Caco-2 (cell line): ENCODE measurements around the gene GNB5. TPM values are rescaled to one million over a fixed set of nuclear protein-coding genes. Genes with fewer than 3 reads are reported as not detected.

Source experiments
- BruUV-seq: library from RNA; stranded (reverse); fragments of 400-500 nt; replicated peaks from 2 replicates; lab custom pipeline; 2021; lab: Mats Ljungman, UMichigan
- CTCF ChIA-PET: fragments of 300-600 bp; sonication (Branson Sonifier 250); formaldehyde crosslinking; loops from one replicate; lab custom pipeline; 2022; ENCODE audit warnings: antibody characterized with exemption; lab: Charles Lee
- POLR2A ChIA-PET: fragments of 300-600 bp; sonication (Branson Sonifier 250); formaldehyde crosslinking; loops from one replicate; lab custom pipeline; 2022; ENCODE audit warnings: antibody characterized with exemption; lab: Charles Lee
- DNase-seq, 2 experiments: peaks; one replicate each; pipeline versions ENCODE4 v3.0.0 to v3.0.0-alpha.2; 2020 to 2022
- H3K27me3 ChIP-seq: replicated peaks from 2 replicates; pipeline ENCODE4 v1.6.0; 2011; ENCODE audit warnings: low read length; ENCODE audit not compliant: control insufficient read depth, insufficient read depth
- H3K36me3 ChIP-seq: 2 replicates; pipeline ENCODE4 v1.5.1; 2011; ENCODE audit warnings: low read length; ENCODE audit not compliant: control insufficient read depth, insufficient read depth
- H3K4me1 ChIP-seq: fragments of 250-450 bp; sonication (Bioruptor Pico); 2 replicates; pipeline ENCODE4 v1.5.1; 2020; ENCODE audit warnings: mild to moderate bottlenecking
- H3K4me3 ChIP-seq: 2 replicates; pipeline ENCODE4 v1.5.1; 2011; ENCODE audit warnings: low read depth, mild to moderate bottlenecking, control low read depth, low read length
- H3K9me3 ChIP-seq: fragments of 250-450 bp; sonication (Bioruptor Pico); 2 replicates; pipeline ENCODE4 v1.5.1; 2020; ENCODE audit warnings: mild to moderate bottlenecking, moderate library complexity
- H3K27ac Mint-ChIP-seq: one replicate; pipeline ENCODE4 v1.8.0; 2022; ENCODE audit warnings: mixed read lengths; ENCODE audit not compliant: unreplicated experiment
- H3K27me3 Mint-ChIP-seq: one replicate; pipeline ENCODE4 v1.8.0; 2022; ENCODE audit warnings: mixed read lengths; ENCODE audit not compliant: insufficient read depth, unreplicated experiment
- H3K36me3 Mint-ChIP-seq: one replicate; pipeline ENCODE4 v1.8.0; 2022; ENCODE audit warnings: mild to moderate bottlenecking, mixed read lengths; ENCODE audit not compliant: insufficient read depth, unreplicated experiment
- H3K4me1 Mint-ChIP-seq: one replicate; pipeline ENCODE4 v1.8.0; 2022; ENCODE audit warnings: low read depth, mixed read lengths; ENCODE audit not compliant: unreplicated experiment
- H3K4me3 Mint-ChIP-seq: one replicate; pipeline ENCODE4 v1.8.0; 2022; ENCODE audit warnings: mild to moderate bottlenecking, moderate library complexity, mixed read lengths; ENCODE audit not compliant: unreplicated experiment
- H3K9me3 Mint-ChIP-seq: one replicate; pipeline ENCODE4 v1.8.0; 2022; ENCODE audit warnings: mixed read lengths; ENCODE audit not compliant: unreplicated experiment
- CTCF ChIP-seq, 2 experiments: fragments of 200-600 bp in 1 of 2; IDR thresholded peaks; 1 replicate in 1 of 2; 2 replicates in 1 of 2; pipeline versions ENCODE4 v1.5.1 to v1.8.0; 2011 to 2022; ENCODE audit warnings: antibody characterized with exemption in 1 of 2, control low read depth in 1 of 2, inconsistent platforms in 1 of 2, low read depth in 1 of 2, low read length in 1 of 2, mild to moderate bottlenecking in 1 of 2, moderate library complexity in 1 of 2; ENCODE audit not compliant: insufficient read depth in 1 of 2, severe bottlenecking in 1 of 2, unreplicated experiment in 1 of 2
- intact Hi-C: fragments of 100-400 bp; cut with micrococcal nuclease; formaldehyde crosslinking; loops from one replicate; pipeline ENCODE4 v1.10.0; 2022; ENCODE audit not compliant: unreplicated experiment
- total RNA-seq: library from RNA; stranded (reverse); gene quantifications from 2 replicates; pipeline ENCODE4 v1.2.3, GENCODE V29; 2022

GNB5 gene
- total RNA-seq, 1 experiment from 2014 or later, result 23.2 TPM

- no peak for DNase-seq
- no peak overlapping the region for H3K27ac Mint-ChIP-seq
- TF ChIP-seq CTCF (IDR thresholded peaks at IDR 0.05; ENCODE audit: insufficient read depth in 1 of 2, low read depth in 1 of 2, low read length in 1 of 2, severe bottlenecking in 1 of 2, unreplicated experiment in 1 of 2), result no peak
- Histone ChIP-seq H3K27me3 (no peaks in the 10 kb centered on the region), H3K9me3 (no peaks in the 10 kb centered on the region), H3K4me1 (no peaks in the 10 kb centered on the region), H3K36me3 (peaks cover 2% of the 10 kb centered on the region; the same call in 1 of the 2 replicates), H3K4me3 (no peak overlapping the region)
- peaks cover 6% of the 10 kb centered on the region for H3K36me3 Mint-ChIP-seq
- no peaks in the 10 kb centered on the region for H3K4me1 Mint-ChIP-seq
- no TSS peak for BruUV-seq
- no peaks in the 10 kb centered on the region for H3K9me3 Mint-ChIP-seq
- no peaks in the 10 kb centered on the region for H3K27me3 Mint-ChIP-seq
- intact Hi-C loops, result no loop called here
- ChIA-PET CTCF (no interaction called here), POLR2A (interaction anchor here (0.5 kb wide), 1 partner anchor 159 kb away, joined by 3 read pairs; no protein-coding TSS in a partner anchor)
- no peak overlapping the region for H3K4me3 Mint-ChIP-seq
Measured at GRCh38 chr15:52196891-52197290, 5.7 kb upstream of the GNB5 start.

DNA sequence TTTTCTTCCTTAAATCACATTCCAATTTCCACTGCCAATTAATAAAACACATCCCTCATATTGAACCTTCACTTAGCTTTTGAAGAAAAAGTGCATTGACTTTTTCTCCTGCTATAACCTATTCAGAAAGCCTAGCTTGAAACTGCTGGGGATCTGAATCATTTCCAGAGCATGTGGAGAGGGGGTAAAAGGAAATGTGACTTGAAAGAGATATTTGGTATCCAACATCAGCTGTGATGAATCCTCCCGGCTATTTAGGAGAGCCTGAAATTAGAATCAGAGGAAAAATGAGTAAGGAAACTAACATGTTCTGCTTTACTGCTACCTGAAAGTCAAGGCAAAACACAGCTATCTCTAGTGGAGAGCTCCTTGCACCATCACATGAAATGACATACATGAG, 2.6 kb upstream of the GNB5 start:
- H3K36me3 ChIP-seq, result peaks cover 2% of the 10 kb centered on the region; the same call in 1 of the 2 replicates
- BruUV-seq, result no TSS peak
- POLR2A ChIA-PET, result no interaction called here
- Mint-ChIP-seq H3K9me3 (no peaks in the 10 kb centered on the region), H3K27me3 (no peaks in the 10 kb centered on the region), H3K27ac (no peak overlapping the region), H3K4me1 (no peaks in the 10 kb centered on the region), H3K36me3 (no peaks in the 10 kb centered on the region), H3K4me3 (no peak overlapping the region)
- H3K27me3 ChIP-seq, result no peaks in the 10 kb centered on the region
- H3K9me3 ChIP-seq, result no peaks in the 10 kb centered on the region
- H3K4me1 ChIP-seq, result no peaks in the 10 kb centered on the region
- intact Hi-C loops, result no loop called here
- no peak for DNase-seq
- CTCF ChIA-PET, result no interaction called here
- no peak overlapping the region for H3K4me3 ChIP-seq
- no peak for TF ChIP-seq CTCF (IDR thresholded peaks at IDR 0.05; ENCODE audit: insufficient read depth in 1 of 2, low read depth in 1 of 2, low read length in 1 of 2, severe bottlenecking in 1 of 2, unreplicated experiment in 1 of 2)

DNA sequence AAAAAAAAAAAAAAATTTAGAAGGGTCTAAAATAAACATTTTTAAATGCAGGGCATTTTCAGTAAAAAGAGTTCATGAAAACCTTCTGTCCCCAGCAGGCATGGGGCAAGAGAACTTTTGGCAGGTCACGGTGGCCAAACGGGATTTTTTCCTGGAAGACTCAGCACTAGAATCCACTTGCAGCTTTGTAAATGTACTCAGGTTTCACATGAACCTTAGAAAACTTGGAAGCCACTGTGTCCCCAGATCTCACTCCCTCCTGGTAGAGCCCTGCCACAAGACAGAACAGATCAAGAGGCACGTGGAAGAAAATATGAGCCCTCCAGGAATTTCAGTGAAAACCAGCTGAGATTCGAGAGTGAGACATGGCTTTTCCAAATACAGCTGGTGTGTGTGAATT, 2.1 kb upstream of the GNB5 start:
- no peak overlapping the region for H3K4me3 Mint-ChIP-seq

More for the DNA sequence above, 2.1 kb upstream of the GNB5 start:
- H3K4me1 ChIP-seq, result no peaks in the 10 kb centered on the region
- H3K9me3 Mint-ChIP-seq, result no peaks in the 10 kb centered on the region
- ChIA-PET CTCF (no interaction called here), POLR2A (no interaction called here)
- intact Hi-C loops, result no loop called here
- H3K27me3 Mint-ChIP-seq, result no peaks in the 10 kb centered on the region
- no peaks in the 10 kb centered on the region for H3K9me3 ChIP-seq
- H3K27me3 ChIP-seq, result no peaks in the 10 kb centered on the region
- H3K4me1 Mint-ChIP-seq, result no peaks in the 10 kb centered on the region
- H3K4me3 ChIP-seq, result no peak overlapping the region
- DNase-seq, result no peak
- H3K27ac Mint-ChIP-seq, result no peak overlapping the region
- H3K36me3 Mint-ChIP-seq, result no peaks in the 10 kb centered on the region
- BruUV-seq, result no TSS peak
- H3K36me3 ChIP-seq, result peaks cover 2% of the 10 kb centered on the region; the same call in 1 of the 2 replicates
- no peak for TF ChIP-seq CTCF (IDR thresholded peaks at IDR 0.05; ENCODE audit: insufficient read depth in 1 of 2, low read depth in 1 of 2, low read length in 1 of 2, severe bottlenecking in 1 of 2, unreplicated experiment in 1 of 2)
